MM.1S (cell line): ENCODE data around the gene RASGRF2.
"Not testable (repeated sequence)": the region's sequence is repeated elsewhere in the genome, so short reads cannot be mapped to it uniquely, and the experiment has no call there.

ENCODE experiments used
- DNase-seq: peaks from one replicate; pipeline ENCODE4 v3.0.0-alpha.2; 2015
- H2AFZ ChIP-seq: fragments of 300-600 bp; sonication (generic); 2 replicates; pipeline ENCODE4 v1.6.0; 2016; ENCODE audit warnings: antibody characterized with exemption, low read length
- H3F3A ChIP-seq: fragments of 300-600 bp; sonication (generic); 2 replicates; pipeline ENCODE4 v1.6.1; 2016; ENCODE audit warnings: mild to moderate bottlenecking, antibody characterized with exemption, low read length, moderate library complexity, mixed read lengths; ENCODE audit not compliant: insufficient read depth
- H3K27ac ChIP-seq: fragments of 300-600 bp; sonication (generic); 2 replicates; pipeline ENCODE4 v1.5.1; 2016; ENCODE audit warnings: mild to moderate bottlenecking, low read length
- H3K27me3 ChIP-seq: fragments of 300-600 bp; sonication (generic); replicated peaks from 2 replicates; pipeline ENCODE4 v1.6.0; 2016; ENCODE audit warnings: low read length; ENCODE audit not compliant: insufficient read depth
- H3K36me3 ChIP-seq: fragments of 300-600 bp; sonication (generic); replicated peaks from 2 replicates; pipeline ENCODE4 v1.6.1; 2016; ENCODE audit warnings: mild to moderate bottlenecking, low read length, mixed read lengths; ENCODE audit not compliant: insufficient read depth
- H3K4me1 ChIP-seq: fragments of 300-600 bp; sonication (generic); 2 replicates; pipeline ENCODE4 v1.6.1; 2016; ENCODE audit warnings: low read length, mixed read lengths
- H3K4me2 ChIP-seq: fragments of 300-600 bp; sonication (generic); 2 replicates; pipeline ENCODE4 v1.6.0; 2016; ENCODE audit warnings: low read depth, low read length
- H3K4me3 ChIP-seq: fragments of 300-600 bp; sonication (generic); 2 replicates; pipeline ENCODE4 v1.5.1; 2016; ENCODE audit warnings: low read length, mixed read lengths
- H3K79me2 ChIP-seq: fragments of 300-600 bp; sonication (generic); 2 replicates; pipeline ENCODE4 v1.6.1; 2016; ENCODE audit warnings: mixed run types, low read length, mixed read lengths
- H3K9ac ChIP-seq: fragments of 300-600 bp; sonication (generic); 2 replicates; pipeline ENCODE4 v1.6.1; 2016; ENCODE audit warnings: low read length, mixed read lengths
- H3K9me2 ChIP-seq: fragments of 300-600 bp; sonication (generic); replicated peaks from 2 replicates; pipeline ENCODE4 v1.6.1; 2016; ENCODE audit warnings: mild to moderate bottlenecking, low read length, mixed read lengths; ENCODE audit not compliant: insufficient read depth
- H3K9me3 ChIP-seq: fragments of 300-600 bp; sonication (generic); replicated peaks from 2 replicates; pipeline ENCODE4 v1.6.1; 2016; ENCODE audit warnings: mild to moderate bottlenecking, low read length, mixed read lengths; ENCODE audit not compliant: insufficient read depth
- H4K20me1 ChIP-seq: fragments of 300-600 bp; sonication (generic); 2 replicates; pipeline ENCODE4 v1.6.1; 2016; ENCODE audit warnings: mild to moderate bottlenecking, low read length, moderate library complexity, mixed read lengths; ENCODE audit not compliant: insufficient read depth
- CTCF ChIP-seq: fragments of 300-600 bp; sonication (generic); IDR thresholded peaks from 2 replicates; pipeline ENCODE4 v1.5.1; 2016; ENCODE audit warnings: antibody characterized with exemption, low read length, mixed read lengths
- EZH2 ChIP-seq: fragments of 300-600 bp; sonication (generic); optimal IDR thresholded peaks from 2 replicates; pipeline ENCODE3; 2017; ENCODE audit warnings: low read depth, mild to moderate bottlenecking, antibody characterized with exemption, low read length, mixed read lengths
- EZH2phosphoT487 ChIP-seq: fragments of 300-600 bp; sonication (generic); IDR thresholded peaks from 2 replicates; pipeline ENCODE4 v1.6.1; 2018; ENCODE audit warnings: antibody characterized with exemption, low read length

The RASGRF2 gene

GRCh38 chr5:81014348-81014747 lies 54.2 kb downstream of the RASGRF2 start:
- no peak overlapping the region for H3K4me3 ChIP-seq
- H3K9ac ChIP-seq: no peak overlapping the region
- H3K36me3 ChIP-seq: no peaks in the 10 kb centered on the region
- H3K27ac ChIP-seq: no peak overlapping the region
- no peaks in the 10 kb centered on the region for H4K20me1 ChIP-seq
- no peaks in the 10 kb centered on the region for H3K9me2 ChIP-seq
- peaks cover 2% of the 10 kb centered on the region; the same call in 1 of the 2 replicates for H3K27me3 ChIP-seq
- no peak overlapping the region for H3K4me2 ChIP-seq
- H3K4me1 ChIP-seq: no peaks in the 10 kb centered on the region
- H3F3A ChIP-seq: no peaks in the 10 kb centered on the region
- no peaks in the 10 kb centered on the region for H3K9me3 ChIP-seq
- no peak for DNase-seq
- TF ChIP-seq EZH2phosphoT487 (no peak), EZH2 (no peak), CTCF (no peak)
- no peaks in the 10 kb centered on the region for H3K79me2 ChIP-seq
- H2AFZ ChIP-seq: no peak overlapping the region

DNA sequence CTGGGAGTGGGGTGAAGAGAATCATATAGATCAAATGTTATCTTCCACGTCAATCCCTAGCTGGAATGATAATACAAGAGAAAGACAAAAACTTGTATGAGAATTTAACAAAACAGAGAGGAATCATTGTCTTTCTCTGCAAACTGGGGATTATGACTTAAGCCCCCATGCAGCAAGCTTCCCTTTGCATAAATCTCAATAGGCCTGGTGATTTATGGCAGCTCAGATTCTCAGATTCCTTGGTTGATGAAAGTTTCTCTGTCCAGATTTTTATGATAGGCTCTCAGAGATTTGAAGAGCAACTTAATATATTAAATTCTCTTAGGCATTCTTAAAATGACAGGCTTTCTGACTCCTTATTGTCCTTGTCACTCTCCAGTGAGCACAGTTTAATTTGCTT lies 56.0 kb downstream of the RASGRF2 start:
- no peak overlapping the region for H2AFZ ChIP-seq

GRCh38 chr5:81017320-81017719 lies 57.2 kb downstream of the RASGRF2 start:
- no peak for DNase-seq
- Histone ChIP-seq H3F3A (no peaks in the 10 kb centered on the region), H3K79me2 (no peaks in the 10 kb centered on the region), H3K9me3 (no peaks in the 10 kb centered on the region), H3K4me1 (no peaks in the 10 kb centered on the region), H2AFZ (no peak overlapping the region), H3K9me2 (no peaks in the 10 kb centered on the region), H3K27me3 (no peaks in the 10 kb centered on the region), H3K36me3 (no peaks in the 10 kb centered on the region), H3K4me3 (no peak overlapping the region), H3K27ac (no peak overlapping the region), H3K4me2 (no peak overlapping the region), H4K20me1 (no peaks in the 10 kb centered on the region), H3K9ac (no peak overlapping the region)
- TF ChIP-seq EZH2 (no peak), CTCF (no peak), EZH2phosphoT487 (no peak)

More for the DNA sequence above, 56.0 kb downstream of the RASGRF2 start:
- Histone ChIP-seq H3K4me3 (no peak overlapping the region), H3K9ac (no peak overlapping the region), H3K27me3 (no peaks in the 10 kb centered on the region), H3K4me1 (no peaks in the 10 kb centered on the region), H3K79me2 (no peaks in the 10 kb centered on the region), H3K4me2 (no peak overlapping the region), H3K36me3 (no peaks in the 10 kb centered on the region), H3F3A (no peaks in the 10 kb centered on the region), H3K9me2 (no peaks in the 10 kb centered on the region), H3K9me3 (no peaks in the 10 kb centered on the region), H3K27ac (no peak overlapping the region), H4K20me1 (no peaks in the 10 kb centered on the region)
- DNase-seq: no peak
- TF ChIP-seq EZH2 (no peak), CTCF (no peak), EZH2phosphoT487 (no peak)

DNA sequence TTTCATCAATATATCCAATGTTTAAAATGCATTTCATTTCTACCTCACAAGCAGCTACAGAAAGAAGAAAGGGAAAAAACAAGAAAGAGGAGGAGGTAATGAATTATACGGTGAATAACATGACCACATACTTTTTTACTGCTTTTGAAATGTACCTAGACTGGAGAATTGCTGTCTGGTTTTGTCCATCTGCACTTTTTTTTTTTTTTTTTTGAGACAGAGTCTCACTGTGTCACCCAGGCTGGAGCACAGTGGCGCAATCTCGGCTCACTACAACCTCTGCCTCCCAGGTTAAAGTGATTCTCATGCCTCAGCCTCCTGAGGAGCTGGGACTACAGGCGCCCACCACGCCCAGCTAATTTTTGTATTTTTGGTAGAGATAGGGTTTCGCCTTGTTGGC lies 58.4 kb downstream of the RASGRF2 start:
- H3K4me3 ChIP-seq, H4K20me1 ChIP-seq, H3K4me2 ChIP-seq, H3K9me2 ChIP-seq, DNase-seq, H3K36me3 ChIP-seq, H3K79me2 ChIP-seq, H3K4me1 ChIP-seq, H3K9me3 ChIP-seq, H3K27ac ChIP-seq, H3K27me3 ChIP-seq, H2AFZ ChIP-seq, H3K9ac ChIP-seq, H3F3A ChIP-seq: not testable (repeated sequence)
